HepG2 (cell line): Measurements from ENCODE around the gene ICOS. TPM values are rescaled to one million over a fixed set of nuclear protein-coding genes. Genes with fewer than 3 reads are reported as not detected.

Source experiments
- ATAC-seq: fragments of 200-7000 bp; cut with Tn5 transposase; 3 replicates; pipeline ENCODE4 v1.9.1; 2020; ENCODE audit warnings: mild to moderate bottlenecking, moderate library complexity
- BruUV-seq: library from RNA; stranded (reverse); fragments of 400-500 nt; replicated peaks from 2 replicates; lab custom pipeline; 2021; lab: Mats Ljungman, UMichigan
- CTCF ChIA-PET: fragments of 300-600 bp; formaldehyde crosslinking; extraction: SDS; loops from one replicate; lab custom pipeline; 2021; ENCODE audit warnings: low total read pairs, inconsistent platforms, low intra/inter-chr PET ratio; lab: Yijun Ruan, JAX
- POLR2A ChIA-PET: fragments of 350-600 bp; sonication (Branson Sonifier 250); formaldehyde crosslinking; loops from one replicate; lab custom pipeline; 2020; ENCODE audit warnings: antibody characterized with exemption, inconsistent platforms; lab: Yijun Ruan, JAX
- DNase-seq: peaks from one replicate; pipeline ENCODE4 v3.0.0-alpha.2; 2015; ENCODE audit warnings: low spot score
- FAIRE-seq: peaks from 3 replicates; lab custom pipeline; 2011; peaks lifted over from hg19 to GRCh38; lab: Jason Lieb, UNC
- H2AFZ ChIP-seq: one replicate; pipeline ENCODE4 v1.6.1; 2011; ENCODE audit warnings: low read length, inconsistent platforms
- H3K27ac ChIP-seq: fragments of 300-600 bp; 3 replicates; pipeline ENCODE4 v1.8.0; 2011; ENCODE audit warnings: mixed run types, mild to moderate bottlenecking, mixed read lengths, low read length, inconsistent platforms; ENCODE audit not compliant: insufficient read depth; ENCODE audit errors: extremely low read length
- H3K27me3 ChIP-seq, 2 experiments: fragments of 200-600 bp in 1 of 2; 2 replicates in 1 of 2; 3 replicates in 1 of 2; pipeline versions ENCODE4 v1.6.0 to v1.8.0; 2011; ENCODE audit warnings: low read length in 2 of 2, mild to moderate bottlenecking in 2 of 2, moderate library complexity in 2 of 2, inconsistent platforms in 1 of 2; ENCODE audit not compliant: insufficient read depth in 2 of 2, control insufficient read depth in 1 of 2
- H3K36me3 ChIP-seq, 2 experiments: fragments of 200-600 bp in 1 of 2; replicated peaks in 1 of 2; 2 replicates in 1 of 2; 3 replicates in 1 of 2; pipeline versions ENCODE4 v1.5.1 to v1.8.0; 2011; ENCODE audit warnings: low read length in 2 of 2, inconsistent platforms in 1 of 2; ENCODE audit not compliant: insufficient read depth in 2 of 2, control insufficient read depth in 1 of 2
- H3K4me1 ChIP-seq: 2 replicates; pipeline ENCODE4 v1.5.1; 2012; ENCODE audit warnings: low read length, inconsistent platforms; ENCODE audit not compliant: insufficient read depth
- H3K4me2 ChIP-seq: 2 replicates; pipeline ENCODE4 v1.6.0; 2011; ENCODE audit warnings: low read depth, low read length, inconsistent platforms
- H3K4me3 ChIP-seq, 3 experiments: fragments of 200-600 bp in 1 of 3; sonication (generic), shearing (Covaris generic) in 1 of 3; replicated peaks in 1 of 3; 2 replicates each; pipeline ENCODE4 v1.5.1; 2011 to 2016; ENCODE audit warnings: low read length in 3 of 3, inconsistent platforms in 2 of 3, low read depth in 2 of 3, mild to moderate bottlenecking in 2 of 3, control low read depth in 1 of 3, mixed read lengths in 1 of 3; ENCODE audit not compliant: insufficient read depth in 1 of 3
- H3K79me2 ChIP-seq: one replicate; pipeline ENCODE4 v1.6.1; 2011; ENCODE audit warnings: low read length, inconsistent platforms; ENCODE audit not compliant: insufficient read depth
- H3K9ac ChIP-seq: 2 replicates; pipeline ENCODE4 v1.6.0; 2011; ENCODE audit warnings: mild to moderate bottlenecking, low read depth, low read length, inconsistent platforms; ENCODE audit not compliant: insufficient read depth
- H3K9me3 ChIP-seq: 2 replicates; pipeline ENCODE4 v1.5.1; 2012; ENCODE audit warnings: mild to moderate bottlenecking, low read length
- H4K20me1 ChIP-seq: 2 replicates; pipeline ENCODE4 v1.6.0; 2011; ENCODE audit warnings: inconsistent platforms, mild to moderate bottlenecking, low read length, moderate library complexity; ENCODE audit not compliant: insufficient read depth
- EEA1 ChIP-seq: sonication (generic); formaldehyde crosslinking; IDR thresholded peaks from 2 replicates; pipeline ENCODE4 v1.5.1; 2020; ENCODE audit warnings: mild to moderate bottlenecking, missing genetic modification reagents, borderline replicate concordance
- ESRRA ChIP-seq: sonication (generic); formaldehyde crosslinking; IDR thresholded peaks from 2 replicates; pipeline ENCODE4 v1.5.1; 2020; ENCODE audit warnings: mild to moderate bottlenecking, low read depth, missing genetic modification reagents
- FIP1L1 ChIP-seq: fragments of 200-400 bp; formaldehyde crosslinking; IDR thresholded peaks from 2 replicates; pipeline ENCODE4 v1.6.1; 2018; ENCODE audit warnings: low read depth, mild to moderate bottlenecking, low read length, moderate library complexity, borderline replicate concordance; ENCODE audit not compliant: insufficient read depth
- ISL2 ChIP-seq: sonication (generic); formaldehyde crosslinking; IDR thresholded peaks from 2 replicates; pipeline ENCODE4 v1.5.0; 2020; ENCODE audit warnings: missing genetic modification reagents
- MXD4 ChIP-seq: IDR thresholded peaks from 2 replicates; pipeline ENCODE4 v1.6.1; 2016; ENCODE audit warnings: mild to moderate bottlenecking, missing biosample characterization, missing genetic modification reagents
- NCOA1 ChIP-seq: sonication (generic); formaldehyde crosslinking; IDR thresholded peaks from 2 replicates; pipeline ENCODE4 v1.9.0; 2021; ENCODE audit warnings: missing genetic modification reagents
- NKX3-1 ChIP-seq: sonication (generic); formaldehyde crosslinking; IDR thresholded peaks from 2 replicates; pipeline ENCODE4 v1.5.0; 2020; ENCODE audit warnings: missing genetic modification reagents
- PTBP1 ChIP-seq: fragments of 200-400 bp; formaldehyde crosslinking; IDR thresholded peaks from 2 replicates; pipeline ENCODE4 v1.6.1; 2018; ENCODE audit warnings: low read length, low read depth; ENCODE audit not compliant: poor library complexity, severe bottlenecking
- RARA ChIP-seq: IDR thresholded peaks from 2 replicates; pipeline ENCODE4 v1.6.1; 2016; ENCODE audit warnings: missing genetic modification reagents, missing compliant biosample characterization
- XBP1 ChIP-seq: sonication (generic); formaldehyde crosslinking; IDR thresholded peaks from 2 replicates; pipeline ENCODE4 v1.5.0; 2020; ENCODE audit warnings: missing genetic modification reagents
- WGBS: methylation state at CpG from one replicate; pipeline ENCODE4 v1.1.6; 2017; ENCODE audit warnings: low lambda C conversion rate; 5-methylcytosine and 5-hydroxymethylcytosine counted together
- in situ Hi-C: cut with HindIII; loops from 2 replicates; pipeline ENCODE4 v1.10.0; 2017; ENCODE audit warnings: low pct_unique_long_range_greater_than_20kb; ENCODE audit not compliant: extremely low pct_ligation_motif_present
- intact Hi-C: fragments of 100-400 bp; cut with micrococcal nuclease; formaldehyde crosslinking; loops from one replicate; pipeline ENCODE4 v1.10.0; 2022; ENCODE audit not compliant: unreplicated experiment
- polyA plus RNA-seq, 8 experiments: library from polyadenylated mRNA; depleted of rRNA in 3 of 8; stranded (reverse) in 7 of 8; unstranded in 1 of 8; fragments of >200 nt; fragmentation: Illumina TruSeq in 4 of 8; extraction: Trizol in 4 of 8; gene quantifications; 2 replicates each; pipeline versions ENCODE4 v1.2.1 to v1.2.3, GENCODE V29; 2011 to 2016; ENCODE audit warnings: low read depth in 4 of 8, missing spikeins in 1 of 8, mixed read lengths in 1 of 8; ENCODE audit not compliant: insufficient read depth in 1 of 8
- total RNA-seq, 5 experiments: library from RNA; depleted of rRNA; stranded (reverse); fragments of >200 nt; fragmentation: Illumina TruSeq; extraction: Trizol; gene quantifications; 2 replicates each; pipeline ENCODE4 v1.2.3, GENCODE V29; 2016; ENCODE audit warnings: low read depth in 1 of 5
- TF ChIP-seq, protein P1 (sequence below): sonication (generic); formaldehyde crosslinking; IDR thresholded peaks from 2 replicates; pipeline ENCODE4 v1.4.0; 2020; ENCODE audit warnings: missing genetic modification reagents, borderline replicate concordance

The ICOS gene
- total and polyA plus RNA-seq, 2 of the 13 experiments (the other 11 are each of a cell fraction or from before 2014, with no cell fraction given) = not detected

DNA sequence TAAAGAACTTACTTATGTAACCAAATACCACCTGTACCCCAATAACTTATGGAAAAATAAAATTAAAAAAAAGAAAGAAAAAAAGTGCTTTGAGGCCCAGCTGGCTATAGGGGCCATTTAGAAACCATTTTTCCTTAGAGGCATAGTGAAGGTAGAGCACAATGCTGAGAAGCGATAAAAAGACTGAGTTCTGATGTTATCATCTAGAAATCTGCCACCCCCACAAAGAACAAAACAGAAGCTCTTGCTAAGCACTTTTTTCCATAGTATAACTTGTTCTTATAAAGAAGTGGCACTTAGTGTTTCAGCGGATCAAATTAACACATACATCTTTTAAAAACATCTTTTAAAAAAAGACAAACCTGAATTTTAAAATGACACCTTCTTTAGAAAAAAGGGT, 51.4 kb downstream of the ICOS start:
- ChIA-PET CTCF (no interaction called here), POLR2A (no interaction called here)
- WGBS = 26% methylated on average over 2 of the region's 2 CpGs
- intact Hi-C loops (no loop called here), in situ Hi-C loops (no loop called here)
- H3K4me1 ChIP-seq = no peaks in the 10 kb centered on the region
- H3K4me2 ChIP-seq = no peak overlapping the region
- peaks cover 0 to 6% of the 10 kb centered on the region in 2 experiments; a peak in 2 of 5 replicates for H3K27me3 ChIP-seq
- no peaks in the 10 kb centered on the region for H3K79me2 ChIP-seq
- H3K9me3 ChIP-seq = no peaks in the 10 kb centered on the region
- no peak for FAIRE-seq
- no peaks in the 10 kb centered on the region for H4K20me1 ChIP-seq
- H3K36me3 ChIP-seq = no peaks in the 10 kb centered on the region
- TF ChIP-seq MXD4 (CRISPR knock-in tag) = no peak
- TF ChIP-seq XBP1 (CRISPR knock-in tag) = no peak
- TF ChIP-seq PTBP1 = no peak
- no peak for TF ChIP-seq NKX3-1 (CRISPR knock-in tag)
- TF ChIP-seq ISL2 = no peak
- TF ChIP-seq RARA (CRISPR knock-in tag) = no peak
- TF ChIP-seq ESRRA (CRISPR knock-in tag) = no peak
- TF ChIP-seq FIP1L1 = no peak
- TF ChIP-seq, protein P1, sequence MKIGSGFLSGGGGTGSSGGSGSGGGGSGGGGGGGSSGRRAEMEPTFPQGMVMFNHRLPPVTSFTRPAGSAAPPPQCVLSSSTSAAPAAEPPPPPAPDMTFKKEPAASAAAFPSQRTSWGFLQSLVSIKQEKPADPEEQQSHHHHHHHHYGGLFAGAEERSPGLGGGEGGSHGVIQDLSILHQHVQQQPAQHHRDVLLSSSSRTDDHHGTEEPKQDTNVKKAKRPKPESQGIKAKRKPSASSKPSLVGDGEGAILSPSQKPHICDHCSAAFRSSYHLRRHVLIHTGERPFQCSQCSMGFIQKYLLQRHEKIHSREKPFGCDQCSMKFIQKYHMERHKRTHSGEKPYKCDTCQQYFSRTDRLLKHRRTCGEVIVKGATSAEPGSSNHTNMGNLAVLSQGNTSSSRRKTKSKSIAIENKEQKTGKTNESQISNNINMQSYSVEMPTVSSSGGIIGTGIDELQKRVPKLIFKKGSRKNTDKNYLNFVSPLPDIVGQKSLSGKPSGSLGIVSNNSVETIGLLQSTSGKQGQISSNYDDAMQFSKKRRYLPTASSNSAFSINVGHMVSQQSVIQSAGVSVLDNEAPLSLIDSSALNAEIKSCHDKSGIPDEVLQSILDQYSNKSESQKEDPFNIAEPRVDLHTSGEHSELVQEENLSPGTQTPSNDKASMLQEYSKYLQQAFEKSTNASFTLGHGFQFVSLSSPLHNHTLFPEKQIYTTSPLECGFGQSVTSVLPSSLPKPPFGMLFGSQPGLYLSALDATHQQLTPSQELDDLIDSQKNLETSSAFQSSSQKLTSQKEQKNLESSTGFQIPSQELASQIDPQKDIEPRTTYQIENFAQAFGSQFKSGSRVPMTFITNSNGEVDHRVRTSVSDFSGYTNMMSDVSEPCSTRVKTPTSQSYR = no peak
- no peak for TF ChIP-seq NCOA1
- TF ChIP-seq EEA1 (CRISPR knock-in tag) = no peak
- DNase-seq = no peak
- H3K4me3 ChIP-seq = no peak overlapping the region
- no TSS peak for BruUV-seq
- no peak for ATAC-seq
- no peak overlapping the region for H2AFZ ChIP-seq
- no peak overlapping the region for H3K27ac ChIP-seq
- no peak overlapping the region for H3K9ac ChIP-seq
